HG02571 (cell line): ENCODE data around the gene LUZP2.
"Not testable (repeated sequence)": the region's sequence is repeated elsewhere in the genome, so short reads cannot be mapped to it uniquely, and the experiment has no call there.

Experiments used
- ATAC-seq: cut with Tn5 transposase; IDR thresholded peaks from one replicate; pipeline ENCODE4 v1.9.1; 2021; ENCODE audit warnings: mild to moderate bottlenecking, moderate library complexity; ENCODE audit not compliant: unreplicated experiment

LUZP2 gene

DNA sequence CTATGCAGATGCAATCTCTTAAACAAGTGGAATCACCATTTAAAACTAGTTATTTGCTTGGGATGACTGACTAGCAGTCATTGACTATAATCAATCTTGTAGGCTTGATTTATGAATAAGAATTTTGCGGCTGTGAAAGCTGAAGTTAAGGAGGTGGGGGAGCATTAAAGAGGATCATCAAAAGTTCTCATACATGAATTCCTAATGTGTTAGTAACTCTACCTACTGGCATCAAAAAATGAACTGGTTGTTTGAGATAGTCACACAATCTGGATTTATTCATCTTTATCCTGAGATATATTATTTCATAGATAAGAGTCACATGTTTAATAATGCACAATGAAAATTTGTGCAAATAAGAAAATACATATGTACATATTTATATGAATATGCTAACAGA, 393.6 kb downstream of the LUZP2 start:
- no peak for ATAC-seq

DNA sequence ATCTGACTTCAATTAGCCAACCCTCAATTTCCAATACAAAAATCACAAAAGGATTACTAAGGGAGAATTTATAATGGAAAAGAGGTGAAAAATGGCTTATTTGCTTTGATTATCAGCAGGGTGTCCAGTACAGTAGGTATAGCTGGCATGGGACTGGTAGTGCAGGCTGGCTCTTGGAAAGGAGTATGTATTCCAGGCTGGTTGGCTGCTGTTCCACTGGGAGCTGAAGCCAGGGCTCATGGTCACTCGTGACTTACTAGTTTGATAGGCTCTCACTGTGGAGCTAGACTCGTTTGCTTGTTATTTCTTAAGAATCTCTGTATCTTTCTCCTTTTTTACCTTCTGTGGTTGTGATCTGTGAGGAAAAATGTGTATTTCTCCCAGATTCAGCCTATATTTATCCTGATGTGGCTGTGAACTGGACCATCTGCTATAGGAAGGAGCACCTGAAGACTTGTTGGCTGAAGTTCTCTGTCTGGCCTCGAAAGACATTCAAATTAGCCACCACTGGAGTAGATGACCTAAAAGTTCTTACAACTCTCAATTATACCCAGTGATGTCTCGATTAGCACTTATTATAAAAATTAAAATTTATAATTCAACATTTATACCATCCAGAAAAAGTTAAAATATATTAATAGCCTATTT, 395.1 kb downstream of the LUZP2 start:
- ATAC-seq: not testable (repeated sequence)

DNA sequence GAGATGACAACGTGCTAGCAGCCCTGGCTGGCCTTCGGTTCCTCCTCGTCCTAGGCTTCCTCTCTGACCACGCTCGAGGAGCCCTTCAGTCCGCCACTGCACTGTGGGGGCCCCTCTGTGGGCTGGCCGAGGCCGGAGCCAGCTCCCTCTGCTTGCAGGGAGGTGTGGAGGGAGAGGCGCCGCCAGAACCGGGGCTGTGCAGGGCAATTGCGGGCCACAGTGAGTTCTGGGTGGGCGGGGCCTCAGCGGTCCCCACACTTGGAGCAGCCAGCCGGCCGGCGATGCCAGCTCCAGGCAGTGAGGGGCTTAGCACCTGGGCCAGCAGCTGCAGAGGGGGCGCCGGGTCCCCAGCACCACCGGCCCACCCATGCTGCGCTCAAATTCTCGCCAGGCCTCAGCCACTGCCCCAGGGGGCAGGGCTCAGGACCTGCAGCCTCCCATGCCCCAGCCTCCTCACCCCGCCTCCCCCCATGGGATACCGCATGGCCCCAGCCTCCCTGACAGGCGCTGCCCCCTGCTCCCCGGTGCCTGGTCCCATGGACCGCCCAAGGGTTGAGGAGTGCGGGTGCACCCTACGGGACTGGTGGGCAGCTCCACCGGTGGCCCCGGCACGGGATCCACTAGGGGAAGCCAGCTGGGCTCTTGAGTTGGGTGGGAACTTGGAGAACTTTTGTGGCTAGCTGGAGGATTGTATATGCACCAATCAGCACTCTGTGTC, 399.4 kb downstream of the LUZP2 start:
- no peak for ATAC-seq

DNA sequence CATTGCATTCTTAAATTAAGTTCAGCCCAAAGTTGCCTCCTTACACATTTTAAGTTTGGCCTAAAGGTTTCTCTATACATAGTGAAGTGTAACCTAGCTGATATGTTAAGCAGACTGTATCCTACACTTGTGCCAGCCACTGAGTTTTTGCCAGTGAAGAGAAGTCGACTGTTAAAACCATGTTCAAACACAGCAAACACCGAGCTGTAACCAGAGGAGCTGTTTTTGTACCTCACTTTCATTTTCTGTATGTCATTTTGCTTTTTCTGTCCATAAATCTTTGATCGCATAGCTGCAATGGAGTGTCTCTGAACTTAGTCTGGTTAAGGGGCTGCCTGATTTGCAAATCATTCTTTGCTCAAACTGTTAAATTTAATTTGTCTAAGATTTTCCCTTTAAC, 403.7 kb downstream of the LUZP2 start:
- ATAC-seq: no peak

DNA sequence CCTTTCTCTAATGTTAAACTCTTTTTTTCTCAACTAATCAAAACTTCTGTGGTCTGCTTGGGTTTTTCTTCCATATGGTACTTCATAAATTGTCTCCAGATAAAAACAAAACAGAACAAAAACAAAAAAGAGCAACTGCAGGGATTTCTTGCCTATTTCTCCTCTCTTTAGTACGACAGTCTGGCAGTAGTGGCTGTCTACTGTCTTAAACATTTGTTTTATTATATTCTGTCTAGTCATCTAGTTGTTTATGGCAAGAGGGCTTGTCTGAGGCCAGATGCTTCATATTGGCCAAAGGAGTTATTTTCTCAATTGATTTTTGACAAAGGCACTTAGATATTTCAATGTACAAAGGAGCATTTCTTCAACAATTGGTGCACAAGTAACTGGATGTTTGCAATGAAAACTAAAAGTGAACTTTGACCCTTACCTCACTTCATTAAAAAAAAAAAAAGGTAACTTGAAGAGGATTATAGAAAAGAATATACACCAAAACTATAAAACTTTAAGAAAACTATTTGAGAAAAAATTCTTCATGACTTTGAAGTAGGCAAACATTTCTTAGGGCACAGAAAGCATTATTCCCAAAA, 404.2 kb downstream of the LUZP2 start:
- no peak for ATAC-seq

GRCh38 chr11:24903555-24903954, 406.7 kb downstream of the LUZP2 start:
- ATAC-seq: no peak

DNA sequence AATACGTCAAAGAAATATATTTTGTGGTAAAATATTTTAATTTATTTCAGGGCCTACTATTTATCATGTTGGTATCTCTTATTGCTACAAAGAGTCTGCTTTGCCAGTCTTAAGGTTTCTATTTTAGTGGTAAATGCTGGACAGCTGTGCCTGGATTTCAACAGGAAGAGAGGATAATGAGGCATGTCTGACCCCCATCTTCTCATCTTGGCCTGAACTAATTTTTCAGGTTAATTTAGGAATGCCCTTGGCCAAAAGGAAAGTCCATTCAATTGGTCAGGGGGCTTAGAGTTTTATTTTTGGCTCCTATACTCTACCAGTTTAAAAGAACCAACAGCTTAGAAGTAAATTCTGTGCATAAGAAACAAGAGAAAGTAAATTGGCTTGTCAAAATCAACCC, 428.2 kb downstream of the LUZP2 start:
- ATAC-seq: no peak

DNA sequence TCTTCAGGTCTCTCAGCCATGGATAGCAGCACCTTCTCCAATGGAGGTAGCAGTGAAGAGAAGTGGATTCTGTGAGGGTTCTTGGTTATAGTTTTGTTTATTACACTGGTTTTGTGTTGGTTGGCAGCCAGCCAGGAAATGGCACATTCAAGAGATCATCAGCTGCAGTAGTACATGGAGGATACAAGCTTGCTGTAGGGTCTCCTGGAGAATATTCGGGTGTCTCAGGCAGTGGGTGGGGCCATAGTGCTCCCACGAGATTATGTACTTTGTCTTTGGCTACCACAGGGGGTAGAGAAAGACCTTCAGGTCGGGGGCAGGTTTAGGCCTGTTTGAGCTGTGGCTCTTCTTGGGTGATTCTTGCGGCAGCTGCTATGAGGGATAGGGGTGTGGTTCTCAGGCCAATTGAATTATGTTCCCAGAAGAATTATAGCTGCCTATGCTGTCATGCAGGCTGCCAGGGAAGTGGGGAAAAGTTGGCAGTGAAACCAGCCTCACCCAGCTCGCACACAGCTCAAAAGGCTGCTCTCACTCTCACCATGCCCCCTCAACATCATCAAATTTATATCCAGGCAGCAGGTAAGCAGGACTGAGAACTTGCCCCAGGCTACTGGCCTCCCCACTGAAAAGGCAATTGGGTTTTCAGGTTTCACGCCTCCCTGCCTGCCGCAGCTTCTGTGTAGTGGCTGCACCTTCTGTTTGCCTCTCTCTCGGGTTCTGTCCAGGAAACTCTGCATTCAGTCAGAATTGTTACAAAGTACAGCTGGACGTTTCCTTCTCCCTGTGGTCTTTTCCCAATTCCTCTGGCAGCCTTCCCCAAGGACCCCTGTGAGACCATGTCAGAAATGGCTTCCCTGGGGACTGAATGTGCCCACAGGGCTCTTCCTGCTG, 435.5 kb downstream of the LUZP2 start:
- no peak for ATAC-seq

DNA sequence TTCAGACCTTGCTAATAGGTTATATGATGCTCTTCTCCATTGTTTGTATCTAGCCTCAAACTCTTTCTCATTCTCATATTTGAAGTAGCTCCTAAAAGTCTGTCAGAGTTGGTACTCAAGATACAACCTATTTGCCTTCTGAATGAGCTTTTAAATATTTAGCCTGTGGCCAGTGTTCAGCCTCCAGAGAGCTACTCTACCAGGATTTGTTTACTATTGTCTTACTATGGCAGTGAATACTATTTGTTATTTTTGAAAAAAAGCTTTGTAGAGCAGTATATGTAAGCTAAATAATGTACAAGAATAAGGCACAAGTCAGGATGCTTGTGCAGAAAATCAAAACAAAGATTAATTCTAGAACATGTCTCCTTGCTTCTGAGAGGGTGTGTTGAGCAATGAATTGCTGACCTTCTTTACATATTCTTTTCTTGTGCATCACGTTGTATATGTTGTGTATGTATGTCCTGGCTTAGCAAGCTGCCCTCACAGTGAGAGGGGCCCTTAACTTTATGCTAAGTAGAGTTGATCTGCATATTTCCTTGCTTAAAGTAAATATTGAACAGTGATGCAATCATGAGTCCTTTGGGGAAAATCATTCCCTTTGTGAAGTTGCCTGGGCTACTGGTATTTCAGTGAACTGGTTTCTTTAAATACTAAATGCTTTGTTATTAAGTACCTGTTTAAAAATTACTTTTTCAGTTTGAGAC, 438.0 kb downstream of the LUZP2 start:
- no peak for ATAC-seq

DNA sequence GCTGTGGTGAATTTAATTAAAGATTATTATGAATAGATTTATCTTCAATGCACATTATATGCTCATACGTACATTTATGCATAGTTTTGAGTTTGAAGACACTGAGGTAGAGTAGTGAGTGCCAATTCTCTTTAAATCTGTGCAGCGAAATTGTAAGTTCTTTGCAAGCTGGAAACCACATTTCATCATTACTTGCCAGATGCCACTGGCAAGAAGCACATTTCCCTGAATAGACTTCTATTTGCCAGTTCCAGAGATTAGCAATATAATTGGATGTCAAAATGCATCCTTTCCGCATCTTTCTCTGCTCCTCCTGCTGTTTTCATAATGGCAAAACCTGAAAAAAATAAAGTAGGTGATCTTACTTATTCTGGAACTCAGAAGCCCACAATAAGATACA, 448.0 kb downstream of the LUZP2 start:
- no peak for ATAC-seq

DNA sequence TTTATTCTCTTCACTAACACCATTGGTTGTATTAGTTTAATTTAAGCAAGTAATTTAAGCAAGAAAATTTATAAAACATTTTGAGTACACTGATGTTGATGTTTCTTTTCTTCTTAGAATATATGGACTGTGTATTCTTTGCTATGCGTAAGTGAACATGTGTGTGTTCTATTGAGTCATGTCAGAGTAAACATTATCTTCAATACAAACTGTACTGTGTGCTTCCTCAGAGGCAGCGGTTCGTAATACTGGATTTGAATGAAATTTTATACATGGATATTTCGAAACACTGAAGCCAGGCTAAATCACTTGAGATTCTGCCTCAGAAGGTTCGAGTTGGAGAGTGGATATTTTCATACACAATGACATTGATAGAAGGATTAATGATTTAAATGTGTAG, 452.6 kb downstream of the LUZP2 start:
- no peak for ATAC-seq

DNA sequence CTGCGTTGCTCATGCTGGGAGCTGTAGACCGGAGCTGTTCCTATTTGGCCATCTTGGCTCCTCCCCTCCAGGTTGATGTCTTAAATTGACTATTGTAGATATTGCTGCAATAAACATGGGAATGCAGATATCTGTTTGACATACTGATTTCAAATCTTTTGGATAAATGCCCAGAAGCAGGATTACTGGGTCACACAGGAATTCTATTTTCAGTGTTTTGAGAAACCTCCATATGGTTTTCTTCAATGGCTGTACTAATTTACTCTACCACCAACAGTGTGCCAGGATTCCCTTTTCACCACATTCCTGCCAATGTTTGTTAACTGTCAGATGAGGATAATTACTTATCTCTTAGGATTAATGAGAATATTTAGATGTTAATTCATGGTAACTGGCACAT, 467.0 kb downstream of the LUZP2 start:
- ATAC-seq: no peak

DNA sequence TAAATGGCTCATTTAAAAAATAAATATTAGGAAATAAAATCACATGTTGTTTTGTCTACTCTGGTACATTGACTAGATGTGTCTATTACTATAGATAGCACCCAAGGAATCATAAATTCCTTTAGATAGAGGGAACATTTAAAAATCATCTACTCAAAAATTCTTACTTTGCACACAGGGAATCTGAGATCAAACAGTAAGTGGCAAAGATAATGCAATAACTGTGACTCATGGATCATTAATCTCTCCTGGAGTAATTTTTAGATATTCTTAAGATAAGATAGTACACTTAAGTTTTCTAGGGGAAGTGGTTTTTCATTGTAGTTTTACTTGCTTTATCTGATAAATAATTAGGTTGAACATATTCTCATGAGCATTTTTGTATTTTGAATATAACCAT, 468.9 kb downstream of the LUZP2 start:
- ATAC-seq: no peak

GRCh38 chr11:24993903-24994302, 497.1 kb downstream of the LUZP2 start:
- ATAC-seq: not testable (repeated sequence)

DNA sequence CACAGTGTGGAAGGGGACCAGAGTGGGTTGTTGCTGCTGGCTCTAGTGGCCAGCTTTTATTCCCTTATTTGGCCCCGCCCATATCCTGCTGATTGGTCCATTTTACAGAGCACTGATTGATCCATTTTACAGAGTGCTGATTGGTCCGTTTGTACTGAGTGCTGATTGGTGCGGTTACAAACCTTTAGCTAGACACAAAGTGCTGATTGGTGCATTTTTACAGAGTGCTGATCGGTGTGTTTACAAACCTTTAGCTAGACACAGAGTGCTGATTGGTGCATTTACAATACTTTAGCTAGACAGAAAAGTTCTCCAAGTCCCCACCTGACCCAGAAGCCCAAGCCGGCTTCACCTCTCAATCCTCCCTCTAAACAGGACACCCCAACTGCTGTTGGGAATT, 503.1 kb downstream of the LUZP2 start:
- ATAC-seq: not testable (repeated sequence)

- no peak for ATAC-seq
Observed at GRCh38 chr11:25037431-25037830, 540.6 kb downstream of the LUZP2 start.

DNA sequence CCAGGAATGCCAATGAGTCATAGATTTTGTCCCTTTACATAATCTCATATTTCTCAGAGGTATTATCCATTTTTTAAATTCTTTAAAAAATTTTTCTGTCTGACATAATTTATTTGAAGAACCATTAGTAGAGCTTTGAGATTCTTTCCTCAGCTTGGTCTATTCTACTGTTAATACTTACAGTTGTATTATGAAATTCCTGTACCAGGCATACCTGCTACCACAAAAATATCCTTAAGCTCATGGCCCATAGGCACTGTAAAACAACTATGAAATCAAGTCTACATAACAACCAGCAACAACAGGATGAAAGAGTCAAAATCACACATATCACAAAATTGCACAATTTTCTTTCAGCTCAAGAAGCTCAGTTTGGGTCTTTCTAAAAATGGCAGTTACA, 541.3 kb downstream of the LUZP2 start:
- no peak for ATAC-seq

GRCh38 chr11:25039165-25039564, 542.3 kb downstream of the LUZP2 start:
- no peak for ATAC-seq

DNA sequence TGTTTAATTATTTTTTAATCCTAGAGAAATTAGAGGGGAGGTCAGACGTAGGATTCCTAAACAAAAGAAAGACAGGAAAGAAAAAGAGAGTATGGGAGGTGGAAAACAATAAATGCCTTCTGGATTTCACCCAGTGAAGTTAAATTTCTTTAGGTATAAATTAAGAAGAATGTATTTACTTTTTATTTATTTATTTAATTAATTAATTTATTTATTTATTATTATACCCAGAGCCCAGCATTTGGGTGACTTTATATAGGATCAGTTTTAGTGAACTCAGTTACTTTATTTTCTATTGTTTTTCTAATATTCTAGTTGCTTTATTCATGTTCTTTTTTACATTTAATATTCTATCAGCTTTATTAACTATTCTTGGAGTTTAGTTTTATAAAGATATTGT, 551.8 kb downstream of the LUZP2 start:
- no peak for ATAC-seq

DNA sequence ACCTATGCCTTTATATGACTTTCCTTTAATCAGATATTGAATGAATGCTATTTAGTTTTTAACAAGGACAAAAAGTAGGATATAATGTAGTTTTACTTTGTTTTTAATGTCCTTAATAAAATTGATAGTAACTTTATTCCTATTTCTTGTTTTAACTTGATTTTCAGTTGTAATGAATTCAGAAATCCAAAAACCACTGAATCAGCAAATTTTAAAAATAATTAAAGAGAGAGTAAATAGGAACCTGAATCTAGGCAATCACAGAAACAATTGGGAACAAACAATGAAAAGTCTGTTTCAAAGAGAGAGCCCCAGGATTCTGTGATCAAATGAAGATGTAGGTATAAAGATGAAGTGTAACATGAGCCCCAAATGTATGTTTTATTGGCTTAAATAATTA, 556.0 kb downstream of the LUZP2 start:
- no peak for ATAC-seq

GRCh38 chr11:25057861-25058260, 561.0 kb downstream of the LUZP2 start:
- no peak for ATAC-seq
